A549 (cell line): ENCODE data around the gene MCOLN1. TPM values are rescaled to one million over a fixed set of nuclear protein-coding genes. Genes with fewer than 3 reads are reported as not detected.

Experiments used
- ATAC-seq, 2 experiments: fragments of 200-7000 bp in 1 of 2; fragments of >200 bp in 1 of 2; cut with Nextera tagmentation in 1 of 2; cut with Tn5 transposase in 1 of 2; 3 replicates each; pipeline versions ENCODE4 v1.8.0 to v1.9.1; 2018 to 2020; ENCODE audit warnings: mild to moderate bottlenecking in 1 of 2, moderate library complexity in 1 of 2
- CTCF ChIA-PET: fragments of 300-600 bp; sonication (Branson Sonifier 250); formaldehyde crosslinking; extraction: SDS; loops from one replicate; lab custom pipeline; 2021; ENCODE audit warnings: antibody characterized with exemption, inconsistent platforms; lab: Yijun Ruan, JAX
- POLR2A ChIA-PET: fragments of 350-600 bp; formaldehyde crosslinking; extraction: SDS; loops from one replicate; lab custom pipeline; 2021; ENCODE audit warnings: antibody characterized with exemption, inconsistent platforms; lab: Yijun Ruan, JAX
- DNase-seq, 2 experiments: peaks; one replicate each; pipeline versions ENCODE4 v3.0.0 to v3.0.0-alpha.2; 2011 to 2016; ENCODE audit warnings: low read depth in 1 of 2, low spot score in 1 of 2
- FAIRE-seq: peaks from 2 replicates; lab custom pipeline; 2011; peaks lifted over from hg19 to GRCh38; lab: Jason Lieb, UNC
- H3K27ac ChIP-seq, 2 experiments: fragments of >200 bp; sonication (Bioruptor Twin); formaldehyde crosslinking; 3 replicates each; pipeline ENCODE4 v1.5.1; 2016 to 2017
- H3K4me1 ChIP-seq: fragments of >200 bp; sonication (Bioruptor Twin); formaldehyde crosslinking; 3 replicates; pipeline ENCODE4 v1.6.1; 2016
- H3K4me2 ChIP-seq: fragments of >200 bp; sonication (Bioruptor Twin); formaldehyde crosslinking; 3 replicates; pipeline ENCODE4 v1.6.1; 2016
- H3K4me3 ChIP-seq: fragments of >200 bp; sonication (Bioruptor Twin); formaldehyde crosslinking; 3 replicates; pipeline ENCODE4 v1.5.1; 2016
- H3K9me3 ChIP-seq: fragments of >200 bp; sonication (Bioruptor Twin); formaldehyde crosslinking; 3 replicates; pipeline ENCODE4 v1.6.1; 2016
- BHLHE40 ChIP-seq: IDR thresholded peaks from 2 replicates; pipeline ENCODE4 v1.6.1; 2012; ENCODE audit warnings: low read depth, low read length, inconsistent platforms
- CEBPB ChIP-seq, 2 experiments: fragments of >200 bp in 1 of 2; sonication (Bioruptor Twin) in 1 of 2; formaldehyde crosslinking in 1 of 2; IDR thresholded peaks; 2 replicates each; pipeline ENCODE4 v1.6.1; 2012 to 2016
- EHMT2 ChIP-seq: fragments of 200-600 bp; sonication (generic); IDR thresholded peaks from 2 replicates; pipeline ENCODE4 v1.6.1; 2016; ENCODE audit warnings: antibody characterized with exemption, low read depth, mild to moderate bottlenecking, moderate library complexity
- EP300 ChIP-seq, 2 experiments: fragments of >200 bp; sonication (Bioruptor Twin); formaldehyde crosslinking; IDR thresholded peaks; 2 replicates in 1 of 2; 3 replicates in 1 of 2; pipeline ENCODE4 v1.6.1; 2016 to 2017
- ESRRA ChIP-seq: fragments of 150-350 bp; IDR thresholded peaks from 2 replicates; pipeline ENCODE4 v1.6.1; 2014; ENCODE audit warnings: mild to moderate bottlenecking, low read length, borderline replicate concordance
- HES2 ChIP-seq: fragments of >200 bp; sonication (Bioruptor Twin); formaldehyde crosslinking; IDR thresholded peaks from 2 replicates; pipeline ENCODE4 v1.6.1; 2016
- HEYL ChIP-seq: fragments of 250-450 bp; sonication (Bioruptor Pico); IDR thresholded peaks from 2 replicates; pipeline ENCODE4 v1.8.0; 2021; ENCODE audit warnings: mild to moderate bottlenecking, moderate library complexity
- JUN ChIP-seq, 2 experiments: fragments of >200 bp; sonication (Bioruptor Twin); formaldehyde crosslinking; IDR thresholded peaks; 2 replicates in 1 of 2; 3 replicates in 1 of 2; pipeline ENCODE4 v1.6.1; 2016 to 2017
- MAZ ChIP-seq: fragments of 150-350 bp; IDR thresholded peaks from 2 replicates; pipeline ENCODE4 v1.6.1; 2014; ENCODE audit warnings: antibody characterized with exemption, low read depth, low read length, borderline replicate concordance
- MYC ChIP-seq: IDR thresholded peaks from 2 replicates; pipeline ENCODE4 v1.6.1; 2012; ENCODE audit warnings: mild to moderate bottlenecking, inconsistent platforms, low read length, improper control_type of control experiment, borderline replicate concordance
- NPAS2 ChIP-seq: fragments of 250-450 bp; sonication (Bioruptor Pico); IDR thresholded peaks from 2 replicates; pipeline ENCODE4 v1.8.0; 2022; ENCODE audit warnings: mild to moderate bottlenecking, moderate library complexity, borderline replicate concordance
- RAD21 ChIP-seq, 2 experiments: fragments of >200 bp in 1 of 2; sonication (Bioruptor Twin) in 1 of 2; formaldehyde crosslinking in 1 of 2; IDR thresholded peaks in 1 of 2; conservative IDR thresholded peaks in 1 of 2; 2 replicates in 1 of 2; 3 replicates in 1 of 2; pipeline ENCODE4 v1.6.1; 2012 to 2018; ENCODE audit warnings: inconsistent platforms in 1 of 2
- REST ChIP-seq: fragments of 200-600 bp; sonication (generic); IDR thresholded peaks from 2 replicates; pipeline ENCODE4 v1.6.1; 2016; ENCODE audit warnings: antibody characterized with exemption, mild to moderate bottlenecking, moderate library complexity
- RNF2 ChIP-seq: fragments of 200-600 bp; sonication (generic); IDR thresholded peaks from 2 replicates; pipeline ENCODE4 v1.6.1; 2016; ENCODE audit warnings: low read depth, mild to moderate bottlenecking, antibody characterized with exemption, moderate library complexity, borderline replicate concordance
- SMC3 ChIP-seq: fragments of >200 bp; sonication (Bioruptor Twin); formaldehyde crosslinking; IDR thresholded peaks from 3 replicates; pipeline ENCODE4 v1.6.1; 2018; ENCODE audit warnings: inconsistent platforms
- SREBF2 ChIP-seq: fragments of 450-650 bp; IDR thresholded peaks from 2 replicates; pipeline ENCODE4 v1.6.1; 2014; ENCODE audit warnings: mild to moderate bottlenecking, moderate library complexity
- TFCP2L1 ChIP-seq: fragments of 250-450 bp; sonication (Bioruptor Pico); IDR thresholded peaks from 2 replicates; pipeline ENCODE4 v1.5.0; 2021; ENCODE audit warnings: mild to moderate bottlenecking
- TP53 ChIP-seq: fragments of 250-450 bp; sonication (Bioruptor Pico); IDR thresholded peaks from 2 replicates; pipeline ENCODE4 v1.5.0; 2021; ENCODE audit warnings: mild to moderate bottlenecking, moderate library complexity
- ZC3H11A ChIP-seq: fragments of 450-650 bp; IDR thresholded peaks from 2 replicates; pipeline ENCODE4 v1.6.1; 2014; ENCODE audit warnings: antibody characterized with exemption, mild to moderate bottlenecking
- ZSCAN20 ChIP-seq: fragments of 250-450 bp; sonication (Bioruptor Pico); IDR thresholded peaks from 2 replicates; pipeline ENCODE4 v1.8.0; 2022; ENCODE audit warnings: mild to moderate bottlenecking, moderate library complexity
- WGBS: methylation state at CpG from one replicate; pipeline ENCODE4 v1.1.6; 2017; ENCODE audit errors: missing lambda C conversion rate; 5-methylcytosine and 5-hydroxymethylcytosine counted together
- polyA plus RNA-seq, 4 experiments: library from polyadenylated mRNA; depleted of rRNA in 3 of 4; stranded (reverse); fragments of >200 nt; fragmentation: RNase III in 1 of 4; extraction: RNeasy Plus Mini Kit Qiagen cat#74134 plus additional on column Dnase treatment in 1 of 4; gene quantifications; 2 replicates in 3 of 4; 3 replicates in 1 of 4; pipeline ENCODE4 v1.2.3, GENCODE V29; 2011 to 2017

The MCOLN1 gene
- polyA plus RNA-seq, 2 of the 4 experiments (the other 2 are of a cell fraction): 13.1 to 13.4 TPM

GRCh38 chr19:7545300-7545699 lies 22.9 kb downstream of the MCOLN1 start:
- no peak overlapping the region for H3K4me2 ChIP-seq
- no peaks in the 10 kb centered on the region for H3K9me3 ChIP-seq
- ChIA-PET CTCF (interaction anchor here (0.7 to 2.6 kb wide), 2 partner anchors 23 to 989 kb away, joined by 3 to 5 read pairs; no protein-coding TSS in a partner anchor), POLR2A (interaction anchor here (0.6 kb wide), 1 partner anchor 383 kb away, joined by 3 read pairs; no protein-coding TSS in a partner anchor)
- no peaks in the 10 kb centered on the region for H3K4me1 ChIP-seq
- DNase-seq (no peak), ATAC-seq (no peak), FAIRE-seq (no peak)
- no peak overlapping the region for H3K4me3 ChIP-seq
- 90% methylated on average over 8 of the region's 8 CpGs for WGBS
- TF ChIP-seq RNF2: no peak
- no peak for TF ChIP-seq TFCP2L1 (CRISPR knock-in tag)
- no peak for TF ChIP-seq MYC
- TF ChIP-seq EHMT2: no peak
- no peak for TF ChIP-seq HES2
- no peak for TF ChIP-seq JUN (IDR thresholded peaks at IDR 0.05)
- TF ChIP-seq SREBF2: no peak
- no peak for TF ChIP-seq RAD21 (conservative IDR thresholded peaks at IDR 0.05 in 1 of 2, IDR thresholded peaks at IDR 0.05 in 1 of 2)
- TF ChIP-seq ESRRA: no peak
- TF ChIP-seq CEBPB (IDR thresholded peaks at IDR 0.05): no peak
- no peak overlapping the region for H3K27ac ChIP-seq

GRCh38 chr19:7545904-7546303 lies 23.5 kb downstream of the MCOLN1 start:
- no peaks in the 10 kb centered on the region for H3K9me3 ChIP-seq
- CTCF ChIA-PET: interaction anchor here (0.6 to 2.6 kb wide), 2 partner anchors 9 to 22 kb away, joined by 4 to 5 read pairs; no protein-coding TSS in a partner anchor
- no peak for ATAC-seq
- H3K27ac ChIP-seq: no peak overlapping the region
- WGBS: 50% methylated on average over 1 of the region's 1 CpG
- FAIRE-seq: no peak
- DNase-seq: no peak
- no peak overlapping the region for H3K4me3 ChIP-seq
- TF ChIP-seq NPAS2 (no peak), SMC3 (no peak), BHLHE40 (no peak), EP300 (IDR thresholded peaks at IDR 0.05) (no peak)
- no peaks in the 10 kb centered on the region for H3K4me1 ChIP-seq
- POLR2A ChIA-PET: interaction anchor here (0.6 kb wide), 1 partner anchor 382 kb away, joined by 3 read pairs; no protein-coding TSS in a partner anchor
- H3K4me2 ChIP-seq: no peak overlapping the region

- CTCF ChIA-PET: interaction anchor here (1.0 to 2.6 kb wide), 2 partner anchors 21 to 50 kb away, joined by 4 to 5 read pairs; a partner anchor contains a TSS
- H3K4me3 ChIP-seq: no peak overlapping the region
- H3K9me3 ChIP-seq: no peaks in the 10 kb centered on the region
- ATAC-seq (no peak), DNase-seq (no peak), FAIRE-seq (no peak)
- POLR2A ChIA-PET: no interaction called here
- no peaks in the 10 kb centered on the region for H3K4me1 ChIP-seq
- WGBS: 88% methylated on average over 3 of the region's 3 CpGs
- H3K27ac ChIP-seq: no peak overlapping the region
- TF ChIP-seq ZC3H11A: no peak
- TF ChIP-seq ZSCAN20 (CRISPR knock-in tag): no peak
- no peak for TF ChIP-seq HEYL
- no peak for TF ChIP-seq MAZ
- no peak for TF ChIP-seq REST
- no peak for TF ChIP-seq TP53 (CRISPR knock-in tag)
- TF ChIP-seq, all 56 proteins: peak for 0
- no peak overlapping the region for H3K4me2 ChIP-seq
Measured at GRCh38 chr19:7547159-7547558, 24.7 kb downstream of the MCOLN1 start.
